NOMO-1 treated with dmso at 0.1 percent for 144 hours (cell line): ENCODE measurements around the gene CBX1.
"Not testable (repeated sequence)": the region's sequence is repeated elsewhere in the genome, so short reads cannot be mapped to it uniquely, and the experiment has no call there.

Experiments used
- DNase-seq: peaks from one replicate; lab custom pipeline; 2025; ENCODE audit not compliant: unreplicated experiment; lab: John Stamatoyannopoulos, UW

CBX1 gene

DNA sequence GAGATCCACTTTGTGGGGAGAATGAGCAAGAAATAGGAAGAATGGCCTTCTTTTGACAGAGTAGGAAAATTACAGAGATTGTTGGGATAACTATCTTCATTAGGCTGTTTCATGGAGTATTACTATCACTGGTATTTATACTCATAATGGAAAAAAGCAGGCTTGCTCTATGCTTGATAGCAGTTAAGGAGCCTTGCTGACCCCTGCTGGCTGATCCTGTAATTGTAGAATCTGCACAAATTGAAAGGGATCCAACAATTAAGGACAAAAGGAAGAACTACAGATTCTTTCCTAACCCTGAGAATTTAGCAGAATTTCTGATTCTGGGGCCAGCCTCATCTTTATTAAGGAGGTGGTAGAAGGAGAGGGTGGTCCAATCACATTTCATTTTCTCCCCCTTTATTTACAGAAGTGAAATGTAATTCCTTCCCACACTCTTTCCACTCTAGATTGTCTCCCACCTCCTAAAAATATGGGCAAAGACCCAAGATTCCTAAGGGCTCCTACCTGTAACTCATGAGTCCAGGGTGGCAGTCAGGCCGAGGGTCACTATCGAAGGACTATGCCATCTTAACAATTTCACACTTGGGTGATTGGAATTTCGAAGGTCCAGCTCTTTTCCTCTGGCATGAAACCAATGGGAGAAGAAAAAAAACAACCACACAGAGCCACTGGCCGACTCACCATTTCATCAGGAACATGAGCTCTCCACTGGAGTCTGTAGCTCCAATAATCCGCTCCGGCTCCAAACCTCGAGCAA, 26.8 kb downstream of the CBX1 start:
- DNase-seq = no peak

GRCh38 chr17:48073566-48074094, 27.6 kb downstream of the CBX1 start:
- DNase-seq = not testable (repeated sequence)

DNA sequence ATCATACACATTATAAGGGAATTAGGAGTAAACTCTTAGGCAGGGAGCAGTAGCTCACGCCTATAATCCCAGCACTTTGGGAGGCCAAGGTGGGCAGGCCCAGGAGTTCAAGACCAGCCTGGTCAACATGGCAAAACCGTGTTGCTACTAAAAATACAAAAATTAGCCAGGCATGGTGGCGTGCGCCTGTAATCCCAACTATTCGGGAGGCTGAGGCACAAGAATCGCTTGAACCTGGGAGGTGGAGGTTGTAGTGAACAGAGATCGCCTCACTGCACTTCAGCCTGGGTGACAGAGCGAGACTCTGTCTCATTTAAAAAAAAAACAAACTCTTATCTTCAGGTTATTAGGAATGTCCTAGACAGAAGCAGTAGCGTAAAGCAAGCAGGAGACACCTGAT, 28.5 kb downstream of the CBX1 start:
- DNase-seq = not testable (repeated sequence)

DNA sequence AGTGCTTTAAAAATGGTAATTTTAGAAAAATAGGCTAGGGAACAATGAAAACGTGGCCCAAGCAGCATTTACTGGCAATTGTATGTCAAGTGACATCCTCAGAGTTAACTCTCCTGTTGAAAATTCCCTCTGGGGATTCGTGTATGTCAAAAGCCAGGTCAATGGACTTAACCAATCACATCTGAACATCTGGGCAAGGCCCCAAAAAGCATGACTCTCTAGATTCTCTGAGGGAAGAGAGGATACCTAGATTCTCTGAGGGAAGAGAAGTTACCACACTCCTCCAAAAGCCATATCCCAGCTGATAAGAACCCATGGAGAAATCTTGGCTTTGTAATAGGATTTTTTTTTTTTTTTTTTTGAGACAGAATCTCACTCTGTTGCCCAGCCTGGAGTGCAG, 29.6 kb downstream of the CBX1 start:
- no peak for DNase-seq

- DNase-seq = no peak
Observed at GRCh38 chr17:48070195-48070594, 31.1 kb downstream of the CBX1 start.

- no peak for DNase-seq
Observed at GRCh38 chr17:48068491-48068961, 32.8 kb downstream of the CBX1 start.

- DNase-seq = not testable (repeated sequence)
Observed at GRCh38 chr17:48067808-48068207, 33.5 kb downstream of the CBX1 start.

- DNase-seq = no peak
Observed at GRCh38 chr17:48067245-48067644, 34.0 kb downstream of the CBX1 start.

DNA sequence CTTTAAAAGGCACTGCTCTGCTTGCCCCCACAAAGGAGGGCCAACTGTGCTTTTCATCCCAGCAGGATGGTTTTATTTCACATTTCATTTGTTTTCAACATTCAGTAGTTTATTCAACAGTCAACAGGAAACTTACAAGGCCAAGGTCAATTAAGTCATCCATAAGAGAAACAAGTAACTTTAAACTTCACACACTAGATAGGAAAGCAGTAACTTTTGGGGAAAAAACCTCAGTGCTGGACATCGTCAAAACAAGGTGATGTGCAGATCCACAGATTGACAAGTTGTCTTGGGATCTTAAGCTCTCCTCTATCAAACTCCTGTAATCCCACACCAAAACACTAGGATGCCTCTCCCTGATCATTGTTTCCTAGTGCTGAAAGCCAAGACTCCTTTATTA, 34.6 kb downstream of the CBX1 start:
- DNase-seq = no peak

GRCh38 chr17:48066192-48066591, 35.1 kb downstream of the CBX1 start:
- no peak for DNase-seq

GRCh38 chr17:48064638-48065037, 36.6 kb downstream of the CBX1 start:
- no peak for DNase-seq

GRCh38 chr17:48062273-48062672, 39.0 kb downstream of the CBX1 start:
- DNase-seq = no peak

GRCh38 chr17:48060249-48060648, 41.0 kb downstream of the CBX1 start:
- DNase-seq = no peak

DNA sequence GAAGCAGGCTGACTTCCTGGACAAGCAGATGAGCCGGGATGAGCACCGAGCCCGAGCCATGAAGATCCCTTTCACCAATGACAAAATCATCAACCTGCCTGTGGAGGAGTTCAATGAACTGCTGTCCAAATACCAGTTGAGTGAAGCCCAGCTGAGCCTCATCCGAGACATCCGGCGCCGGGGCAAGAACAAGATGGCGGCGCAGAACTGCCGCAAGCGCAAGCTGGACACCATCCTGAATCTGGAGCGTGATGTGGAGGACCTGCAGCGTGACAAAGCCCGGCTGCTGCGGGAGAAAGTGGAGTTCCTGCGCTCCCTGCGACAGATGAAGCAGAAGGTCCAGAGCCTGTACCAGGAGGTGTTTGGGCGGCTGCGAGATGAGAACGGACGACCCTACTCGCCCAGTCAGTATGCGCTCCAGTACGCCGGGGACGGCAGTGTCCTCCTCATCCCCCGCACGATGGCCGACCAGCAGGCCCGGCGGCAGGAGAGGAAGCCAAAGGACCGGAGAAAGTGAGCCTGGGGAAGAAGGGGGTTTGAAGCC, 42.1 kb downstream of the CBX1 start:
- no peak for DNase-seq

DNA sequence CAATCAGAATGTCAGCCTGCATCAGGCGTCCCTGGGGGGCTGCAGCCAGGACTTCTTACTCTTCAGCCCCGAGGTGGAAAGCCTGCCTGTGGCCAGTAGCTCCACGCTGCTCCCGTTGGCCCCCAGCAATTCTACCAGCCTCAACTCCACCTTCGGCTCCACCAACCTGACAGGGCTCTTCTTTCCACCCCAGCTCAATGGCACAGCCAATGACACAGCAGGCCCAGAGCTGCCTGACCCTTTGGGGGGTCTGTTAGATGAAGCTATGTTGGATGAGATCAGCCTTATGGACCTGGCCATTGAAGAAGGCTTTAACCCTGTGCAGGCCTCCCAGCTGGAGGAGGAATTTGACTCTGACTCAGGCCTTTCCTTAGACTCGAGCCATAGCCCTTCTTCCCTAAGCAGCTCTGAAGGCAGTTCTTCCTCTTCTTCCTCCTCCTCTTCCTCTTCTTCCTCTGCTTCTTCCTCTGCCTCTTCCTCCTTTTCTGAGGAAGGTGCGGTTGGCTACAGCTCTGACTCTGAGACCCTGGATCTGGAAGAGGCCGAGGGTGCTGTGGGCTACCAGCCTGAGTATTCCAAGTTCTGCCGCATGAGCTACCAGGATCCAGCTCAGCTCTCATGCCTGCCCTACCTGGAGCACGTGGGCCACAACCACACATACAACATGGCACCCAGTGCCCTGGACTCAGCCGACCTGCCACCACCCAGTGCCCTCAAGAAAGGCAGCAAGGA, 42.7 kb downstream of the CBX1 start:
- DNase-seq = no peak

GRCh38 chr17:48057626-48058025, 43.7 kb downstream of the CBX1 start:
- no peak for DNase-seq

GRCh38 chr17:48056879-48057278, 44.4 kb downstream of the CBX1 start:
- no peak for DNase-seq

DNA sequence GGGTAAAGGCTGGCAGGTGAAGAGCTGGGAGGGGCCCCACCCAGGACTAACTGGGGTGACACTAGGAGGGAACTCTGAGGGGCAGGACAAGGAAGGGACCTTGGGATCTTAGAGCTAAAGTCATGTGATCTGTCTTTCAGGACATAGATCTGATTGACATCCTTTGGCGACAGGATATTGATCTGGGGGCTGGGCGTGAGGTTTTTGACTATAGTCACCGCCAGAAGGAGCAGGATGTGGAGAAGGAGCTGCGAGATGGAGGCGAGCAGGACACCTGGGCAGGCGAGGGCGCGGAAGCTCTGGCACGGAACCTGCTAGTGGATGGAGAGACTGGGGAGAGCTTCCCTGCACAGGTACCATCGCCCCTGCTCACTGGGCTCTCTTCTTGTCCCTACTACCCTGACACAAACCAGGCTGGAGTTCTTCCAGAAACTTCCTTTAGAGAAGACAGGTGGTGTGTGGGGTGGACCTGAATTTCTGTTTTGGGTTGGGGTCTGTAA, 45.0 kb downstream of the CBX1 start:
- DNase-seq = no peak

GRCh38 chr17:48055531-48056245, 45.6 kb downstream of the CBX1 start:
- DNase-seq = no peak

DNA sequence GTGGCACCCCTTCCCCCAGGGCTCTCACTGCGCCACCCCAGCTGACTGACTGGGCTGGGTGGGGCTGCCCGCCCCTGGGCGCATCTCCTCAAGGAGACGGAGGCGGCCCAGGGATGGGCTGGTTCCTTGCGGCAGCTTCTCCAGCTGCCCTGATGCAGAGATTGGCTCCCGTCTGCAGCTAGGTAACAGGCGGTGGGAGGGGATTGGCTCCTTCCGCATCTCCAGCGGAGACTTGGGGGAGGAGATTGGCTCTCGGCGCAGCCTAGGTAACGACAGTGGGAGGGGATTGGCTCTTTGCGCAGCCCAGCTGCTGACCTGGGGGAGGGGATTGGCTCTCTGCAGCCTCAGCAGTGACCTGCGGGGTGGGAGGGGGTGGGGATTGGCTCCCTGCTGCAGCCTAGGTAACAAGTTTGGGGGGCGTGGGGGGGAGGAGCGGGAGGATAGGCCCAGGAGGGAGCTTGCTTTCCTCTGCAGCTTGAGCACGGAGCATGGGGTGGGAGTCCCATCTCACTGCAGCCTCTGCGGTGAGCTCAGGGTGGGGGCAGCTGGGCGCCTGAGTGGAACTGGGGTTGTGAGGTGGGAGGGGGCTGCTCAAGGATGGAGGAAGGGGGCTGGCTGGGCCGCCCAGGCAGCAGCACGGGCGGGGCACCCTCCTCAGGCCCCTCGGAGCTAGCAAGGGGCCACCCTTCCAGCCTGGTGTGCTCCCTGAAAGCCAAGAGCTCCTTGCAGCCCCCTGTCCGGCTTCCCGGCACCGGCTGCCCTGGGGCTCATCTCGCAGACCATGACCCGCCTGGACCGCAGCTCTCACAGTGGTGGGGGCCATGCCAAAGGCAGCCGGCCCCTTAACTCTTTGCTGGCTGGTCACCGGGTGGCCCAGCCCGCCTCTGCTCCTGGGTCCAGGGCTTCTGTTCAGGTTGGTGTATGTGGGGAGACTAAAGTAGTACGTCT, 46.8 kb downstream of the CBX1 start:
- DNase-seq = no peak
